ENCODE results near the gene DLL4. TPM values are rescaled to one million over a fixed set of nuclear protein-coding genes. Genes with fewer than 3 reads are reported as not detected.

DLL4 gene
- total RNA-seq, 2 donors from 2014 or later: 0.20 to 0.64 TPM

GRCh38 chr15:40938536-40938870 lies 9.4 kb downstream of the DLL4 start:
- Mint-ChIP-seq H3K27me3 (ENCODE audit: insufficient read depth) (peaks cover 71% of the 10 kb centered on the region), H3K27ac (no peak overlapping the region), H3K4me1 (peaks cover 6% of the 10 kb centered on the region), H3K36me3 (ENCODE audit: low read depth) (no peaks in the 10 kb centered on the region), H3K9me3 (no peaks in the 10 kb centered on the region), H3K4me3 (no peak overlapping the region)
- Histone ChIP-seq H3K9me3 (ENCODE audit: control insufficient read depth, low read length) (no peaks in the 10 kb centered on the region), H3K36me3 (ENCODE audit: control insufficient read depth, insufficient read depth, low read length) (no peaks in the 10 kb centered on the region), H3K4me3 (ENCODE audit: low read length) (no peak overlapping the region), H3K27me3 (ENCODE audit: control insufficient read depth, insufficient read depth, low read length, poor library complexity, severe bottlenecking) (peaks cover 44% of the 10 kb centered on the region), H3K4me1 (ENCODE audit: control insufficient read depth, insufficient read depth, low read length) (no peaks in the 10 kb centered on the region), H3K9ac (ENCODE audit: extremely low read depth, low read length, poor library complexity, severe bottlenecking) (no peak overlapping the region), H3K27ac (ENCODE audit: low read depth, low read length) (no peak overlapping the region)
- no peak for DNase-seq
- 91 to 100% methylated on average over 2 to 6 of the region's 6 CpGs for WGBS, 2 experiments (ENCODE audit: insufficient coverage in 1 of 2, insufficient read length in 1 of 2)
- TF ChIP-seq CTCF (conservative IDR thresholded peaks at IDR 0.05): no peak

GRCh38 chr15:40940296-40940801 lies 11.2 kb downstream of the DLL4 start:
- WGBS, 2 experiments (ENCODE audit: insufficient coverage in 1 of 2, insufficient read length in 1 of 2): 80 to 90% methylated on average over 9 to 15 of the region's 15 CpGs
- no peak for DNase-seq
- Histone ChIP-seq H3K4me3 (ENCODE audit: low read length) (no peak overlapping the region), H3K36me3 (ENCODE audit: control insufficient read depth, insufficient read depth, low read length) (no peaks in the 10 kb centered on the region), H3K4me1 (ENCODE audit: control insufficient read depth, insufficient read depth, low read length) (no peaks in the 10 kb centered on the region), H3K27me3 (ENCODE audit: control insufficient read depth, insufficient read depth, low read length, poor library complexity, severe bottlenecking) (peaks cover 26% of the 10 kb centered on the region), H3K9me3 (ENCODE audit: control insufficient read depth, low read length) (no peaks in the 10 kb centered on the region), H3K9ac (ENCODE audit: extremely low read depth, low read length, poor library complexity, severe bottlenecking) (no peak overlapping the region), H3K27ac (ENCODE audit: low read depth, low read length) (no peak overlapping the region)
- no peak for TF ChIP-seq CTCF (conservative IDR thresholded peaks at IDR 0.05)
- Mint-ChIP-seq H3K27me3 (ENCODE audit: insufficient read depth) (peaks cover 72% of the 10 kb centered on the region), H3K9me3 (no peaks in the 10 kb centered on the region), H3K27ac (no peak overlapping the region), H3K36me3 (ENCODE audit: low read depth) (no peaks in the 10 kb centered on the region), H3K4me1 (peaks cover 4% of the 10 kb centered on the region), H3K4me3 (peak overlapping the region; percentile 49)

GRCh38 chr15:40941068-40941527 lies 12.0 kb downstream of the DLL4 start:
- H3K36me3 ChIP-seq (ENCODE audit: control insufficient read depth, insufficient read depth, low read length): no peaks in the 10 kb centered on the region
- peak overlapping the region; percentile 72 for H3K27ac ChIP-seq (ENCODE audit: low read depth, low read length)
- Mint-ChIP-seq H3K27ac (no peak overlapping the region), H3K4me3 (peak overlapping the region; percentile 49), H3K4me1 (peaks cover 8% of the 10 kb centered on the region), H3K9me3 (no peaks in the 10 kb centered on the region), H3K27me3 (ENCODE audit: insufficient read depth) (peaks cover 72% of the 10 kb centered on the region), H3K36me3 (ENCODE audit: low read depth) (no peaks in the 10 kb centered on the region)
- H3K4me3 ChIP-seq (ENCODE audit: low read length): peak overlapping the region; percentile 72
- no peaks in the 10 kb centered on the region for H3K9me3 ChIP-seq (ENCODE audit: control insufficient read depth, low read length)
- no peak for TF ChIP-seq CTCF (conservative IDR thresholded peaks at IDR 0.05)
- no peak for DNase-seq
- H3K27me3 ChIP-seq (ENCODE audit: control insufficient read depth, insufficient read depth, low read length, poor library complexity, severe bottlenecking): peaks cover 19% of the 10 kb centered on the region
- H3K9ac ChIP-seq (ENCODE audit: extremely low read depth, low read length, poor library complexity, severe bottlenecking): no peak overlapping the region
- 39 to 54% methylated on average over 5 to 7 of the region's 7 CpGs for WGBS, 2 experiments (ENCODE audit: insufficient coverage in 1 of 2, insufficient read length in 1 of 2)
- H3K4me1 ChIP-seq (ENCODE audit: control insufficient read depth, insufficient read depth, low read length): no peaks in the 10 kb centered on the region
